GM12891 (cell line): ENCODE measurements around the gene ATOH8.

Experiments used
- DNase-seq: peaks from one replicate; pipeline ENCODE4 v3.0.0; 2011; ENCODE audit warnings: low spot score; ENCODE audit not compliant: insufficient read length
- FAIRE-seq: peaks from 2 replicates; lab custom pipeline; 2011; peaks lifted over from hg19 to GRCh38; lab: Jason Lieb, UNC
- PAX5 ChIP-seq: IDR thresholded peaks from 2 replicates; pipeline ENCODE4 v1.6.1; 2011; ENCODE audit warnings: low read length, moderate library complexity, mild to moderate bottlenecking; ENCODE audit not compliant: insufficient read depth, severe bottlenecking
- POLR2A ChIP-seq: IDR thresholded peaks from 2 replicates; pipeline ENCODE4 v1.6.1; 2011; ENCODE audit warnings: low read depth, low read length, control low read depth
- POLR2AphosphoS5 ChIP-seq: IDR thresholded peaks from 2 replicates; pipeline ENCODE4 v1.6.1; 2011; ENCODE audit warnings: low read depth, low read length, control low read depth
- POU2F2 ChIP-seq: IDR thresholded peaks from 2 replicates; pipeline ENCODE4 v1.6.1; 2011; ENCODE audit warnings: low read depth, mild to moderate bottlenecking, control low read depth, low read length, moderate library complexity
- SPI1 ChIP-seq: IDR thresholded peaks from 2 replicates; pipeline ENCODE4 v1.6.1; 2011; ENCODE audit warnings: low read depth, low read length, control low read depth
- TAF1 ChIP-seq: IDR thresholded peaks from 2 replicates; pipeline ENCODE4 v1.6.1; 2011; ENCODE audit warnings: low read depth, low read length, control low read depth

ATOH8 gene

GRCh38 chr2:85753035-85753524 is 711 bp upstream of the ATOH8 start:
- FAIRE-seq (no peak), DNase-seq (no peak)
- no peak for TF ChIP-seq POLR2AphosphoS5
- no peak for TF ChIP-seq TAF1
- TF ChIP-seq SPI1 = no peak

GRCh38 chr2:85754313-85755095 is 713 bp downstream of the ATOH8 start:
- DNase-seq (no peak), FAIRE-seq (no peak)
- TF ChIP-seq PAX5 (no peak), POLR2A (no peak), TAF1 (no peak), POLR2AphosphoS5 (no peak), POU2F2 (no peak), SPI1 (no peak)

- DNase-seq (no peak), FAIRE-seq (no peak)
- TF ChIP-seq POLR2AphosphoS5 (no peak), POLR2A (no peak), SPI1 (no peak), POU2F2 (no peak), PAX5 (no peak), TAF1 (no peak)
Observed at GRCh38 chr2:85755122-85756027, 1.6 kb downstream of the ATOH8 start.

DNA sequence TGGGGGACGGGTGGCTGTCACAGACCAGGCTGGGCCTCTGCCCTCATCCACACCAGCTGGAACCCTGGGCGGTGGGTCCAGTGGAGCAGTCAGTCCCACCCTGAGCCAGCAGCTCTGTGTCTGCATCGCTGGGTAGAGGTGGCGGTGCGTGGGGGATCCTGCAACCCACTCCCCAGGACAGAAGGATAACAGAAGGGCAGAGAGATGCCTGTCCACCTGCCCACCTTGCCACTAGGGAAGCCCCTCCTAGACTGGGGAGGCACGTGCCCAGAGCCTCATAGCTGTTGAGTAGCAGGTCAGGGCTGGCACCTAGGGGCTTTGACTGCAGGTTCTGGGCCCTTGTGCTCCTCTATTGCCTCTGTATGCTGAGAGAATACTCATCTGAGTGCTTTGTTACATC is 2.4 kb downstream of the ATOH8 start:
- TF ChIP-seq TAF1 (no peak), POU2F2 (no peak), POLR2AphosphoS5 (no peak), PAX5 (no peak), POLR2A (no peak), SPI1 (no peak)
- no peak for FAIRE-seq
- no peak for DNase-seq

DNA sequence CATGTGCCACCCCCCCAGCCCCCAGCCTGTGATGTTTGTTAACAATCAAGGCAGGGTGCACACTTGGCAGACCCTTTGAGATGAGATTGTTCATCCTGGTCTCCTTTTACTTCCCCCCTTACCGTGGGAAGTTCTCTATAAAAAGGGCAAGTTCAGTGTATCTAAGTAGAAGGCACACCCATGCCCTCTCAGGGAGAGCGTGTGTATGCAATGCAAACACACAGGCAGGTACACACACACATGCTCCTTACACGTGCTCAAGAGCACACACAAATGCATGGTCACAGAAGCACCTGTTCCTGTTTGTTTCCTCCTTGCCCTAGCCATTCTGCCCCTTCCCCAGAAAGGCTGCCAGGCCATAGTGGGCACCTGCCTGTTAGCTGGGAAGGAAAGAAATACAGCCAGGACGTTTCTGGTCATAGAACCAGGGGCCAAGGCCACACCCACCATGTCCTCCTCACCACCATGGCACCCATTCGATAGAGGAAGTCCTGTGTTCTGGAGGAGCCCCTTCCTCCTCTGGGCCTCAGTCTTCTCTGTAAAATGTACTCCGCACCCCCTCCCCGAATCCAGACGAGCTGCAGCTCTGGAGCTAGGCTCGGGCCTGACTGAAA is 3.1 kb downstream of the ATOH8 start:
- no peak for DNase-seq
- TF ChIP-seq POU2F2 (no peak), SPI1 (no peak), POLR2AphosphoS5 (no peak), POLR2A (no peak), TAF1 (no peak), PAX5 (no peak)
- FAIRE-seq = no peak

GRCh38 chr2:85757860-85758259 is 4.1 kb downstream of the ATOH8 start:
- no peak for FAIRE-seq
- TF ChIP-seq POLR2AphosphoS5 = no peak
- TF ChIP-seq SPI1 = no peak
- no peak for TF ChIP-seq POU2F2
- no peak for TF ChIP-seq POLR2A
- TF ChIP-seq TAF1 = no peak
- TF ChIP-seq PAX5 = no peak
- DNase-seq = no peak

DNA sequence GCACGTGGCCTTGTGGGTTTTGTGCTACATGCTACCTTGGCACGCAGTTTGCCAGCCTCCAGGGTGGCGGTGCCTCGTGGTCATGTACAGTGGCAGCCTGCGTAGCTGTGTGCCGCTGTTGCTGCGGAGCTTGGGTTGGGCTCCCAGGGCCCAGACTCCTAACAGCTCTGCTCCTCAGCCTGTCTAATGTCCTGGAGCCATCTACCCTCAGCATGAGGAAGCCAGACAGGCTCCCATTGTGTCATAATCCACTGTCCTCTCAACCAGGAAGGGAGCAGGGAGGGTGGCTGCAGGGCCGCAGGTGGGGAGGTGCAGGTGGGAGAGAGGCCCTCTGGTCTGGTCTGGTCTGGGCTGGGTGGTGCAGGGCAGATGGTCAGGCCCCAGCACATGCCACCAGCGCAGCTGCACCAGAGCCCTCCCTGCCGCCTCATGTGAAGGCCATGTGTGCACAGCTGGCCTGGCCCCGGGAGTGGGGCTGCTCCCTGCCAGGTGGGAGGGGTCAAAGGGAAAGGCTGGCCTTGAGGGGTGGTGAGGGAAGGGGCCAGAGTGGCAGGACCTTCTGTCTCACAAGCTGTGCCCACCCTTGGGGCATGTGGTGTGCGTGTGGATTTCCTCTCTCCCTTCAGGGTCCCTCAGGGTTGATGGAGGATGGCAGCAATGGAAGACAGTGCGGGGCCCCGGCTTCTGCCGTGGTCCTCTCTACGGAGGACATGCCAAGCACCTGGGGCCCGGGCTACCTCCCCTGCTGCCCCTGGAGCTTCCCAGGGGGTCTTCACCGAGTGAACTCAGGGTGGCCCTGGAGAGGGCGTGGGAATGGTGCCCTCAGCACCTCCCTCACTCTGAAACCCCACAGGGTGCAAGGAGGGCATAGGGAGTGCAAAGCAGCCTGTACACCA is 4.8 kb downstream of the ATOH8 start:
- TF ChIP-seq SPI1 = no peak
- TF ChIP-seq POU2F2 = no peak
- no peak for TF ChIP-seq TAF1
- no peak for TF ChIP-seq PAX5
- no peak for TF ChIP-seq POLR2A
- no peak for TF ChIP-seq POLR2AphosphoS5
- DNase-seq (no peak), FAIRE-seq (no peak)

GRCh38 chr2:85759257-85759613 is 5.4 kb downstream of the ATOH8 start:
- no peak for DNase-seq
- TF ChIP-seq POLR2A (no peak), SPI1 (no peak), POLR2AphosphoS5 (no peak), PAX5 (no peak), TAF1 (no peak), POU2F2 (no peak)
- FAIRE-seq = no peak

- no peak for DNase-seq
- TF ChIP-seq POLR2AphosphoS5 = no peak
- no peak for TF ChIP-seq POU2F2
- no peak for TF ChIP-seq SPI1
- no peak for TF ChIP-seq TAF1
- TF ChIP-seq POLR2A = no peak
- no peak for TF ChIP-seq PAX5
- FAIRE-seq = no peak
Observed at GRCh38 chr2:85760371-85760770, 6.6 kb downstream of the ATOH8 start.
